ENCODE data around the gene KDM3A. TPM values are rescaled to one million over a fixed set of nuclear protein-coding genes. Genes with fewer than 3 reads are reported as not detected.

KDM3A gene
- total RNA-seq, 1 experiment from 2014 or later = 48.4 TPM

DNA sequence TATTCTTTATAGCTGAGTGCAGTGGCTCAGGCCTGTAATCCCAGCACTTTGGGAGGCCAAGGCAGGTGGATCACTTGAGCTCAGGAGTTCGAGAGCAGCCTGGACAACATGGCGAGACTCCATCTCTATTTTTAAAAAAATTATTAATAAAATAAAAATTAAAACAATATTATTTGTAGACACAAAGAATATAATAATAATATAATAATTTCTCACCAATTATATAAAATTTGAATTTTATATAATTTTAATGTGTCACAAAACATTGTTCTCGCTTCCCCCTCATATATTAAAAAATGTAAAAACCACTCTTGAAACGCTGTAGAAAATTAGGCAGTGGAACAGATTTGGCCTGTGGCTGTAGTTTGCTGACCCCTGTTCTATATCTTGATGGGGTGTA, 5.6 kb upstream of the KDM3A start:
- H3K9me3 ChIP-seq (ENCODE audit: control insufficient read depth, insufficient read depth, low read depth, low read length) = peaks cover 38% of the 10 kb centered on the region
- ATAC-seq = no peak
- H3K4me3 ChIP-seq (ENCODE audit: low read depth in 2 of 2, low read length in 2 of 2) = no peak overlapping the region
- intact Hi-C loops (cut with micrococcal nuclease; ENCODE audit: unreplicated experiment) (no loop called here), in situ Hi-C loops (cut with HindIII; ENCODE audit: low pct_unique_long_range_greater_than_20kb, low sequenced_read_pairs) (no loop called here)
- TF ChIP-seq TCF7L2 (IDR thresholded peaks at IDR 0.05; ENCODE audit: low read depth, low read length) (no peak), POLR2AphosphoS5 (IDR thresholded peaks at IDR 0.05; ENCODE audit: low read depth, low read length) (no peak), SIN3A (IDR thresholded peaks at IDR 0.05; ENCODE audit: borderline replicate concordance, insufficient read depth, low read depth, low read length) (no peak)
- TF ChIP-seq, protein P1, sequence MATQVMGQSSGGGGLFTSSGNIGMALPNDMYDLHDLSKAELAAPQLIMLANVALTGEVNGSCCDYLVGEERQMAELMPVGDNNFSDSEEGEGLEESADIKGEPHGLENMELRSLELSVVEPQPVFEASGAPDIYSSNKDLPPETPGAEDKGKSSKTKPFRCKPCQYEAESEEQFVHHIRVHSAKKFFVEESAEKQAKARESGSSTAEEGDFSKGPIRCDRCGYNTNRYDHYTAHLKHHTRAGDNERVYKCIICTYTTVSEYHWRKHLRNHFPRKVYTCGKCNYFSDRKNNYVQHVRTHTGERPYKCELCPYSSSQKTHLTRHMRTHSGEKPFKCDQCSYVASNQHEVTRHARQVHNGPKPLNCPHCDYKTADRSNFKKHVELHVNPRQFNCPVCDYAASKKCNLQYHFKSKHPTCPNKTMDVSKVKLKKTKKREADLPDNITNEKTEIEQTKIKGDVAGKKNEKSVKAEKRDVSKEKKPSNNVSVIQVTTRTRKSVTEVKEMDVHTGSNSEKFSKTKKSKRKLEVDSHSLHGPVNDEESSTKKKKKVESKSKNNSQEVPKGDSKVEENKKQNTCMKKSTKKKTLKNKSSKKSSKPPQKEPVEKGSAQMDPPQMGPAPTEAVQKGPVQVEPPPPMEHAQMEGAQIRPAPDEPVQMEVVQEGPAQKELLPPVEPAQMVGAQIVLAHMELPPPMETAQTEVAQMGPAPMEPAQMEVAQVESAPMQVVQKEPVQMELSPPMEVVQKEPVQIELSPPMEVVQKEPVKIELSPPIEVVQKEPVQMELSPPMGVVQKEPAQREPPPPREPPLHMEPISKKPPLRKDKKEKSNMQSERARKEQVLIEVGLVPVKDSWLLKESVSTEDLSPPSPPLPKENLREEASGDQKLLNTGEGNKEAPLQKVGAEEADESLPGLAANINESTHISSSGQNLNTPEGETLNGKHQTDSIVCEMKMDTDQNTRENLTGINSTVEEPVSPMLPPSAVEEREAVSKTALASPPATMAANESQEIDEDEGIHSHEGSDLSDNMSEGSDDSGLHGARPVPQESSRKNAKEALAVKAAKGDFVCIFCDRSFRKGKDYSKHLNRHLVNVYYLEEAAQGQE (IDR thresholded peaks at IDR 0.05; ENCODE audit: insufficient read depth in 1 of 2, low read depth in 2 of 2, low read length in 1 of 2) = no peak
- TF ChIP-seq, protein P2, sequence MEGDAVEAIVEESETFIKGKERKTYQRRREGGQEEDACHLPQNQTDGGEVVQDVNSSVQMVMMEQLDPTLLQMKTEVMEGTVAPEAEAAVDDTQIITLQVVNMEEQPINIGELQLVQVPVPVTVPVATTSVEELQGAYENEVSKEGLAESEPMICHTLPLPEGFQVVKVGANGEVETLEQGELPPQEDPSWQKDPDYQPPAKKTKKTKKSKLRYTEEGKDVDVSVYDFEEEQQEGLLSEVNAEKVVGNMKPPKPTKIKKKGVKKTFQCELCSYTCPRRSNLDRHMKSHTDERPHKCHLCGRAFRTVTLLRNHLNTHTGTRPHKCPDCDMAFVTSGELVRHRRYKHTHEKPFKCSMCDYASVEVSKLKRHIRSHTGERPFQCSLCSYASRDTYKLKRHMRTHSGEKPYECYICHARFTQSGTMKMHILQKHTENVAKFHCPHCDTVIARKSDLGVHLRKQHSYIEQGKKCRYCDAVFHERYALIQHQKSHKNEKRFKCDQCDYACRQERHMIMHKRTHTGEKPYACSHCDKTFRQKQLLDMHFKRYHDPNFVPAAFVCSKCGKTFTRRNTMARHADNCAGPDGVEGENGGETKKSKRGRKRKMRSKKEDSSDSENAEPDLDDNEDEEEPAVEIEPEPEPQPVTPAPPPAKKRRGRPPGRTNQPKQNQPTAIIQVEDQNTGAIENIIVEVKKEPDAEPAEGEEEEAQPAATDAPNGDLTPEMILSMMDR (IDR thresholded peaks at IDR 0.05) = no peak
- CTCF ChIA-PET = no interaction called here
- no peaks in the 10 kb centered on the region for H3K4me1 ChIP-seq (ENCODE audit: control insufficient read depth, insufficient read depth, low read length)
- no peaks in the 10 kb centered on the region for H3K36me3 ChIP-seq (ENCODE audit: control insufficient read depth, insufficient read depth, low read length)
- H3K27ac ChIP-seq (ENCODE audit: low read length) = no peak overlapping the region
- no peaks in the 10 kb centered on the region; the same call in 1 of the 2 replicates for H3K27me3 ChIP-seq (ENCODE audit: control insufficient read depth, insufficient read depth, low read length)
- BruUV-seq (replicated peaks) = no TSS peak
- DNase-seq (ENCODE audit: low read depth, low spot score) = no peak
- POLR2A ChIA-PET = no interaction called here

DNA sequence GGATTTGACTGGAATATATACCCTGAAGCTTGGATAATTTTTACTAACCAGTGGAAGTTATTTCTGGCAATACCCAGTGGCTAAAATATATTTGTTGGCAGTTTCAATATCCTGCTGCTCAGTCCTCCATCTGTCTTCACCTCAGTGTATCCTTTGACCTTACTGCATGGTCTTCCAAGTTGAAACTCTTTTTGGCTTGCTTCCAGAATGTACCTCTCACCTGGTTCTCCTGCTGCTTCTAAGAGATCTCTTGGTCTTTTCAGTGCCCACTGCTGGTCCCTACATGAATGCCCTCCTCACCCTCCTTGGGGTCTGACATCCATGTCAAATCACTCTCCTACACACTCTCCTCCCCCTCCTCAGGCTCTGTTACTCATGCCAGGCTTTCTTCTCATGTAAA, 4.8 kb upstream of the KDM3A start:
- no peak for DNase-seq (ENCODE audit: low read depth, low spot score)
- in situ Hi-C loops (cut with HindIII; ENCODE audit: low pct_unique_long_range_greater_than_20kb, low sequenced_read_pairs) = no loop called here
- Histone ChIP-seq H3K27me3 (ENCODE audit: control insufficient read depth, insufficient read depth, low read length) (no peaks in the 10 kb centered on the region; the same call in 1 of the 2 replicates), H3K9me3 (ENCODE audit: control insufficient read depth, insufficient read depth, low read depth, low read length) (peaks cover 38% of the 10 kb centered on the region), H3K4me1 (ENCODE audit: control insufficient read depth, insufficient read depth, low read length) (no peaks in the 10 kb centered on the region), H3K36me3 (ENCODE audit: control insufficient read depth, insufficient read depth, low read length) (no peaks in the 10 kb centered on the region), H3K27ac (ENCODE audit: low read length) (no peak overlapping the region), H3K4me3 (ENCODE audit: low read depth in 2 of 2, low read length in 2 of 2) (no peak overlapping the region)
- TF ChIP-seq, protein P2 (IDR thresholded peaks at IDR 0.05) = no peak
- TF ChIP-seq TCF7L2 (IDR thresholded peaks at IDR 0.05; ENCODE audit: low read depth, low read length) (no peak), POLR2AphosphoS5 (IDR thresholded peaks at IDR 0.05; ENCODE audit: low read depth, low read length) (no peak), SIN3A (IDR thresholded peaks at IDR 0.05; ENCODE audit: borderline replicate concordance, insufficient read depth, low read depth, low read length) (no peak)
- TF ChIP-seq, protein P1 (IDR thresholded peaks at IDR 0.05; ENCODE audit: insufficient read depth in 1 of 2, low read depth in 2 of 2, low read length in 1 of 2) = no peak
- ChIA-PET POLR2A (no interaction called here), CTCF (no interaction called here)
- ATAC-seq = no peak
- intact Hi-C loops (cut with micrococcal nuclease; ENCODE audit: unreplicated experiment) = no loop called here
- BruUV-seq (replicated peaks) = no TSS peak
